Measurements from ENCODE around the gene ZFPM1. TPM values are rescaled to one million over a fixed set of nuclear protein-coding genes. Genes with fewer than 3 reads are reported as not detected.

ZFPM1 gene
- total RNA-seq, 1 experiment from 2014 or later, result 14.6 TPM

DNA sequence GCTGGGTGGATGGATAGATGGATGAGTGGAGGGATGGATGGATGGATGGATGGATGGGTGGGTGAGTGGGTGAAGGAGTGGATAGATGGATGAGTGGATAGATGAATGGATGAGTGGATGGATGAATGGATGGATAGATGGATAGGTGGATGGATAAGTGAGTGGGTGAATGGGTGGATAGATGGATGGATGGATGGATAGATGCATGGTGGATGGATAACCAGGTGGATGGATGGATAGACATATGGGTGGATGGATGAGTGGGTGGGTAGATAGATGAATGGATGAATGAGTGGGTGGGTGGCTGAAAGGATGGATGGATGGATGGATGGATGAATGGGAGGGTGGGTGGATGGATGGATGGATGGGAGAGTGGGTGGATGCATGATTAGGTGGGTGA, 66.2 kb downstream of the ZFPM1 start:
- POLR2A ChIA-PET, result no interaction called here
- Histone ChIP-seq H2AFZ (ENCODE audit: low read depth, low read length, poor library complexity, severe bottlenecking) (no peak overlapping the region), H3K27ac (ENCODE audit: low read depth, low read length) (no peak overlapping the region), H4K20me1 (ENCODE audit: insufficient read depth) (no peaks in the 10 kb centered on the region), H3K27me3 (ENCODE audit: insufficient read depth, low read length) (no peaks in the 10 kb centered on the region), H3K9me2 (ENCODE audit: insufficient read depth) (no peaks in the 10 kb centered on the region), H3K4me1 (ENCODE audit: control insufficient read depth in 1 of 2, insufficient read depth in 2 of 2, low read length in 2 of 2) (no peaks in the 10 kb centered on the region), H3K4me3 (replicated peaks in 1 of 2; ENCODE audit: low read depth in 1 of 2, low read length in 2 of 2) (no peak overlapping the region), H3K9me3 (ENCODE audit: control insufficient read depth in 1 of 2, insufficient read depth in 1 of 2, low read depth in 1 of 2, low read length in 2 of 2) (no peaks in the 10 kb centered on the region), H3K4me2 (ENCODE audit: low read length) (no peak overlapping the region), H3K79me2 (ENCODE audit: insufficient read depth, low read length) (no peaks in the 10 kb centered on the region), H3K9ac (ENCODE audit: low read length) (no peak overlapping the region), H3K36me3 (ENCODE audit: control insufficient read depth in 1 of 2, insufficient read depth in 2 of 2, low read length in 2 of 2) (no peaks in the 10 kb centered on the region)
- RAD21 ChIA-PET (ENCODE audit: low non-redundant PET in 1 of 2, low total read pairs in 2 of 2, uncharacterized antibody in 2 of 2, unreplicated experiment in 2 of 2), result no interaction called here
- CTCF ChIA-PET, result no interaction called here
- ATAC-seq (no peak), DNase-seq (ENCODE audit: low read depth, low spot score) (no peak)
- BruUV-seq (replicated peaks), result no TSS peak
- TF ChIP-seq, protein P1, sequence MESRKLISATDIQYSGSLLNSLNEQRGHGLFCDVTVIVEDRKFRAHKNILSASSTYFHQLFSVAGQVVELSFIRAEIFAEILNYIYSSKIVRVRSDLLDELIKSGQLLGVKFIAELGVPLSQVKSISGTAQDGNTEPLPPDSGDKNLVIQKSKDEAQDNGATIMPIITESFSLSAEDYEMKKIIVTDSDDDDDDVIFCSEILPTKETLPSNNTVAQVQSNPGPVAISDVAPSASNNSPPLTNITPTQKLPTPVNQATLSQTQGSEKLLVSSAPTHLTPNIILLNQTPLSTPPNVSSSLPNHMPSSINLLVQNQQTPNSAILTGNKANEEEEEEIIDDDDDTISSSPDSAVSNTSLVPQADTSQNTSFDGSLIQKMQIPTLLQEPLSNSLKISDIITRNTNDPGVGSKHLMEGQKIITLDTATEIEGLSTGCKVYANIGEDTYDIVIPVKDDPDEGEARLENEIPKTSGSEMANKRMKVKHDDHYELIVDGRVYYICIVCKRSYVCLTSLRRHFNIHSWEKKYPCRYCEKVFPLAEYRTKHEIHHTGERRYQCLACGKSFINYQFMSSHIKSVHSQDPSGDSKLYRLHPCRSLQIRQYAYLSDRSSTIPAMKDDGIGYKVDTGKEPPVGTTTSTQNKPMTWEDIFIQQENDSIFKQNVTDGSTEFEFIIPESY (IDR thresholded peaks at IDR 0.05; ENCODE audit: extremely low read depth, insufficient replicate concordance, low read length), result no peak
- TF ChIP-seq FOSL1 (IDR thresholded peaks at IDR 0.05; ENCODE audit: low read depth), result no peak
- TF ChIP-seq EZH2 (IDR thresholded peaks at IDR 0.05), result no peak
- TF ChIP-seq TCF7L2 (IDR thresholded peaks at IDR 0.05; ENCODE audit: borderline replicate concordance, extremely low read depth, insufficient read depth, insufficient read length), result no peak
- TF ChIP-seq CEBPB (IDR thresholded peaks at IDR 0.05; ENCODE audit: low read depth), result no peak
- TF ChIP-seq, protein P2, sequence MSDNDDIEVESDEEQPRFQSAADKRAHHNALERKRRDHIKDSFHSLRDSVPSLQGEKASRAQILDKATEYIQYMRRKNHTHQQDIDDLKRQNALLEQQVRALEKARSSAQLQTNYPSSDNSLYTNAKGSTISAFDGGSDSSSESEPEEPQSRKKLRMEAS (IDR thresholded peaks at IDR 0.05), result no peak
- no peak for TF ChIP-seq JUND (IDR thresholded peaks at IDR 0.05)
- TF ChIP-seq, protein P3, sequence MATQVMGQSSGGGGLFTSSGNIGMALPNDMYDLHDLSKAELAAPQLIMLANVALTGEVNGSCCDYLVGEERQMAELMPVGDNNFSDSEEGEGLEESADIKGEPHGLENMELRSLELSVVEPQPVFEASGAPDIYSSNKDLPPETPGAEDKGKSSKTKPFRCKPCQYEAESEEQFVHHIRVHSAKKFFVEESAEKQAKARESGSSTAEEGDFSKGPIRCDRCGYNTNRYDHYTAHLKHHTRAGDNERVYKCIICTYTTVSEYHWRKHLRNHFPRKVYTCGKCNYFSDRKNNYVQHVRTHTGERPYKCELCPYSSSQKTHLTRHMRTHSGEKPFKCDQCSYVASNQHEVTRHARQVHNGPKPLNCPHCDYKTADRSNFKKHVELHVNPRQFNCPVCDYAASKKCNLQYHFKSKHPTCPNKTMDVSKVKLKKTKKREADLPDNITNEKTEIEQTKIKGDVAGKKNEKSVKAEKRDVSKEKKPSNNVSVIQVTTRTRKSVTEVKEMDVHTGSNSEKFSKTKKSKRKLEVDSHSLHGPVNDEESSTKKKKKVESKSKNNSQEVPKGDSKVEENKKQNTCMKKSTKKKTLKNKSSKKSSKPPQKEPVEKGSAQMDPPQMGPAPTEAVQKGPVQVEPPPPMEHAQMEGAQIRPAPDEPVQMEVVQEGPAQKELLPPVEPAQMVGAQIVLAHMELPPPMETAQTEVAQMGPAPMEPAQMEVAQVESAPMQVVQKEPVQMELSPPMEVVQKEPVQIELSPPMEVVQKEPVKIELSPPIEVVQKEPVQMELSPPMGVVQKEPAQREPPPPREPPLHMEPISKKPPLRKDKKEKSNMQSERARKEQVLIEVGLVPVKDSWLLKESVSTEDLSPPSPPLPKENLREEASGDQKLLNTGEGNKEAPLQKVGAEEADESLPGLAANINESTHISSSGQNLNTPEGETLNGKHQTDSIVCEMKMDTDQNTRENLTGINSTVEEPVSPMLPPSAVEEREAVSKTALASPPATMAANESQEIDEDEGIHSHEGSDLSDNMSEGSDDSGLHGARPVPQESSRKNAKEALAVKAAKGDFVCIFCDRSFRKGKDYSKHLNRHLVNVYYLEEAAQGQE (IDR thresholded peaks at IDR 0.05; ENCODE audit: low read depth), result no peak
- TF ChIP-seq POLR2AphosphoS5 (IDR thresholded peaks at IDR 0.05; ENCODE audit: low read depth, low read length), result no peak
- no peak for TF ChIP-seq ZFX (IDR thresholded peaks at IDR 0.05)
- TF ChIP-seq, protein P4, sequence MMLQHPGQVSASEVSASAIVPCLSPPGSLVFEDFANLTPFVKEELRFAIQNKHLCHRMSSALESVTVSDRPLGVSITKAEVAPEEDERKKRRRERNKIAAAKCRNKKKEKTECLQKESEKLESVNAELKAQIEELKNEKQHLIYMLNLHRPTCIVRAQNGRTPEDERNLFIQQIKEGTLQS (IDR thresholded peaks at IDR 0.05), result no peak
- no peak for TF ChIP-seq EZH2phosphoT487 (IDR thresholded peaks at IDR 0.05; ENCODE audit: borderline replicate concordance)
- TF ChIP-seq SP1 (IDR thresholded peaks at IDR 0.05; ENCODE audit: low read depth), result no peak
- TF ChIP-seq RAD21 (IDR thresholded peaks at IDR 0.05; ENCODE audit: low read depth), result no peak
- TF ChIP-seq SIN3A (IDR thresholded peaks at IDR 0.05; ENCODE audit: low read depth), result no peak
- intact Hi-C loops (cut with micrococcal nuclease), result no loop called here

All from HCT116 (cell line).